ENCODE measurements around the gene C7orf33. TPM values are rescaled to one million over a fixed set of nuclear protein-coding genes. Genes with fewer than 3 reads are reported as not detected.

The C7orf33 gene
- total and polyA plus RNA-seq, 2 experiments from 2014 or later: not detected

DNA sequence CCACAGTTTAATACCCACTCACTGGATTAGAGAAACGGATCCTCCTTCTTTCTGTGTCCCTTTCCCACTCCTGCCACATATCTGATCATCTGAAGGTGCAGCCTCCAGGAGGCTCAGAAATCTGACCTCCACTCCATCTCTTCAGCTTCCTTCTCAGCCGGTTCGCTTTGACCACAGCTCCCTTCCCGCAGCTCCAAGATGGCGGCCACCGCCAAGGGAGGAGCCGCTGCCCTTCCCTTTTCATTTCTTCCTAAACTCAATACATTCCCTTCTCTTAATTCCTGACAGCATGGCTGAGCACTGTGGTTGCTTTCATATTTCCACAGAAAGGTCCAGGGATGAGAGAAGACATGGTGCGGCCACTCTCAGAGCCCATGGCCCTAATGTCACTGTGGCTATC, 43.7 kb upstream of the C7orf33 start:
- Mint-ChIP-seq H3K27ac (no peak overlapping the region), H3K36me3 (ENCODE audit: low read depth) (no peaks in the 10 kb centered on the region), H3K9me3 (no peaks in the 10 kb centered on the region), H3K27me3 (ENCODE audit: insufficient read depth, low read depth, poor library complexity) (no peaks in the 10 kb centered on the region), H3K4me3 (no peak overlapping the region), H3K4me1 (no peaks in the 10 kb centered on the region)
- Histone ChIP-seq H3K4me2 (no peak overlapping the region), H3K27ac (ENCODE audit: low read depth) (no peak overlapping the region), H3K36me3 (ENCODE audit: insufficient read depth) (no peaks in the 10 kb centered on the region), H3K79me2 (replicated peaks; ENCODE audit: insufficient read depth) (no peaks in the 10 kb centered on the region), H3K9me2 (ENCODE audit: insufficient read depth) (peaks cover 3% of the 10 kb centered on the region; the same call in 1 of the 2 replicates), H3K4me3 (no peak overlapping the region), H3K27me3 (ENCODE audit: insufficient read depth) (no peaks in the 10 kb centered on the region), H3K4me1 (ENCODE audit: insufficient read depth) (no peaks in the 10 kb centered on the region), H2AFZ (peak overlapping the region; percentile 52; the same call in 1 of the 2 replicates), H3F3A (replicated peaks; ENCODE audit: low read depth) (no peaks in the 10 kb centered on the region), H4K20me1 (replicated peaks; ENCODE audit: insufficient read depth) (no peaks in the 10 kb centered on the region)
- no peak for ATAC-seq
- no peak for DNase-seq (ENCODE audit: low spot score)
- TF ChIP-seq, protein P1, sequence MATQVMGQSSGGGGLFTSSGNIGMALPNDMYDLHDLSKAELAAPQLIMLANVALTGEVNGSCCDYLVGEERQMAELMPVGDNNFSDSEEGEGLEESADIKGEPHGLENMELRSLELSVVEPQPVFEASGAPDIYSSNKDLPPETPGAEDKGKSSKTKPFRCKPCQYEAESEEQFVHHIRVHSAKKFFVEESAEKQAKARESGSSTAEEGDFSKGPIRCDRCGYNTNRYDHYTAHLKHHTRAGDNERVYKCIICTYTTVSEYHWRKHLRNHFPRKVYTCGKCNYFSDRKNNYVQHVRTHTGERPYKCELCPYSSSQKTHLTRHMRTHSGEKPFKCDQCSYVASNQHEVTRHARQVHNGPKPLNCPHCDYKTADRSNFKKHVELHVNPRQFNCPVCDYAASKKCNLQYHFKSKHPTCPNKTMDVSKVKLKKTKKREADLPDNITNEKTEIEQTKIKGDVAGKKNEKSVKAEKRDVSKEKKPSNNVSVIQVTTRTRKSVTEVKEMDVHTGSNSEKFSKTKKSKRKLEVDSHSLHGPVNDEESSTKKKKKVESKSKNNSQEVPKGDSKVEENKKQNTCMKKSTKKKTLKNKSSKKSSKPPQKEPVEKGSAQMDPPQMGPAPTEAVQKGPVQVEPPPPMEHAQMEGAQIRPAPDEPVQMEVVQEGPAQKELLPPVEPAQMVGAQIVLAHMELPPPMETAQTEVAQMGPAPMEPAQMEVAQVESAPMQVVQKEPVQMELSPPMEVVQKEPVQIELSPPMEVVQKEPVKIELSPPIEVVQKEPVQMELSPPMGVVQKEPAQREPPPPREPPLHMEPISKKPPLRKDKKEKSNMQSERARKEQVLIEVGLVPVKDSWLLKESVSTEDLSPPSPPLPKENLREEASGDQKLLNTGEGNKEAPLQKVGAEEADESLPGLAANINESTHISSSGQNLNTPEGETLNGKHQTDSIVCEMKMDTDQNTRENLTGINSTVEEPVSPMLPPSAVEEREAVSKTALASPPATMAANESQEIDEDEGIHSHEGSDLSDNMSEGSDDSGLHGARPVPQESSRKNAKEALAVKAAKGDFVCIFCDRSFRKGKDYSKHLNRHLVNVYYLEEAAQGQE (IDR thresholded peaks at IDR 0.05; ENCODE audit: unreplicated experiment): no peak
- TF ChIP-seq STAT1 (IDR thresholded peaks at IDR 0.05; ENCODE audit: unreplicated experiment) (no peak), EZH2 (IDR thresholded peaks at IDR 0.05; ENCODE audit: low read depth, unreplicated experiment) (no peak)

DNA sequence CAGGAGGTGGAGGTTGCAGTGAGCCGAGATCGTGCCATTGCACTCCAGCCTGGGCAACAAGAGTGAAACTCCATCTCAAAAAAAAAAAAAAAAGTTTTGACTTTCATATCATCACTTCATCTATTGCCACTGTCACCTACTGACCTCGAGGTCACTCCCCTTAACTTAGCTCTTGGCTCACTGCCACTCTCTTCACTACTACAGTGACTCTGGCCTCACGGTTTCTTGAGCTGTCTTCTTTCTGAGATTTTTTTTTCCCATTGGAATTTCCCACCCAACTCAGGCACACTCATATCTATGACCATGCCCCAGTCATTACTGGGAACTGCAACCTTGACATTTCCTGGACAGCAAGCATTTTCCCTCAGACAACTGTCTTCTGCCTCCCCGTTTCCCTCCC, 42.6 kb upstream of the C7orf33 start:
- DNase-seq (ENCODE audit: low spot score): no peak
- no peaks in the 10 kb centered on the region for H4K20me1 ChIP-seq (replicated peaks; ENCODE audit: insufficient read depth)
- no peak for ATAC-seq
- no peaks in the 10 kb centered on the region for H3K9me3 Mint-ChIP-seq
- no peak overlapping the region for H3K27ac ChIP-seq (ENCODE audit: low read depth)
- no peak overlapping the region for H3K4me2 ChIP-seq
- H2AFZ ChIP-seq: no peak overlapping the region
- H3K36me3 Mint-ChIP-seq (ENCODE audit: low read depth): no peaks in the 10 kb centered on the region
- no peaks in the 10 kb centered on the region for H3F3A ChIP-seq (replicated peaks; ENCODE audit: low read depth)
- H3K4me1 Mint-ChIP-seq: no peaks in the 10 kb centered on the region
- H3K4me3 ChIP-seq: no peak overlapping the region
- no peak overlapping the region for H3K4me3 Mint-ChIP-seq
- H3K27me3 Mint-ChIP-seq (ENCODE audit: insufficient read depth, low read depth, poor library complexity): no peaks in the 10 kb centered on the region
- H3K4me1 ChIP-seq (ENCODE audit: insufficient read depth): no peaks in the 10 kb centered on the region
- H3K36me3 ChIP-seq (ENCODE audit: insufficient read depth): no peaks in the 10 kb centered on the region
- no peaks in the 10 kb centered on the region for H3K79me2 ChIP-seq (replicated peaks; ENCODE audit: insufficient read depth)
- no peak overlapping the region for H3K27ac Mint-ChIP-seq
- no peaks in the 10 kb centered on the region for H3K27me3 ChIP-seq (ENCODE audit: insufficient read depth)
- H3K9me2 ChIP-seq (ENCODE audit: insufficient read depth): peaks cover 3% of the 10 kb centered on the region; the same call in 1 of the 2 replicates
- TF ChIP-seq, protein P2, sequence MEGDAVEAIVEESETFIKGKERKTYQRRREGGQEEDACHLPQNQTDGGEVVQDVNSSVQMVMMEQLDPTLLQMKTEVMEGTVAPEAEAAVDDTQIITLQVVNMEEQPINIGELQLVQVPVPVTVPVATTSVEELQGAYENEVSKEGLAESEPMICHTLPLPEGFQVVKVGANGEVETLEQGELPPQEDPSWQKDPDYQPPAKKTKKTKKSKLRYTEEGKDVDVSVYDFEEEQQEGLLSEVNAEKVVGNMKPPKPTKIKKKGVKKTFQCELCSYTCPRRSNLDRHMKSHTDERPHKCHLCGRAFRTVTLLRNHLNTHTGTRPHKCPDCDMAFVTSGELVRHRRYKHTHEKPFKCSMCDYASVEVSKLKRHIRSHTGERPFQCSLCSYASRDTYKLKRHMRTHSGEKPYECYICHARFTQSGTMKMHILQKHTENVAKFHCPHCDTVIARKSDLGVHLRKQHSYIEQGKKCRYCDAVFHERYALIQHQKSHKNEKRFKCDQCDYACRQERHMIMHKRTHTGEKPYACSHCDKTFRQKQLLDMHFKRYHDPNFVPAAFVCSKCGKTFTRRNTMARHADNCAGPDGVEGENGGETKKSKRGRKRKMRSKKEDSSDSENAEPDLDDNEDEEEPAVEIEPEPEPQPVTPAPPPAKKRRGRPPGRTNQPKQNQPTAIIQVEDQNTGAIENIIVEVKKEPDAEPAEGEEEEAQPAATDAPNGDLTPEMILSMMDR (conservative IDR thresholded peaks at IDR 0.05; ENCODE audit: low read depth in 2 of 2): no peak
- TF ChIP-seq, protein P3, sequence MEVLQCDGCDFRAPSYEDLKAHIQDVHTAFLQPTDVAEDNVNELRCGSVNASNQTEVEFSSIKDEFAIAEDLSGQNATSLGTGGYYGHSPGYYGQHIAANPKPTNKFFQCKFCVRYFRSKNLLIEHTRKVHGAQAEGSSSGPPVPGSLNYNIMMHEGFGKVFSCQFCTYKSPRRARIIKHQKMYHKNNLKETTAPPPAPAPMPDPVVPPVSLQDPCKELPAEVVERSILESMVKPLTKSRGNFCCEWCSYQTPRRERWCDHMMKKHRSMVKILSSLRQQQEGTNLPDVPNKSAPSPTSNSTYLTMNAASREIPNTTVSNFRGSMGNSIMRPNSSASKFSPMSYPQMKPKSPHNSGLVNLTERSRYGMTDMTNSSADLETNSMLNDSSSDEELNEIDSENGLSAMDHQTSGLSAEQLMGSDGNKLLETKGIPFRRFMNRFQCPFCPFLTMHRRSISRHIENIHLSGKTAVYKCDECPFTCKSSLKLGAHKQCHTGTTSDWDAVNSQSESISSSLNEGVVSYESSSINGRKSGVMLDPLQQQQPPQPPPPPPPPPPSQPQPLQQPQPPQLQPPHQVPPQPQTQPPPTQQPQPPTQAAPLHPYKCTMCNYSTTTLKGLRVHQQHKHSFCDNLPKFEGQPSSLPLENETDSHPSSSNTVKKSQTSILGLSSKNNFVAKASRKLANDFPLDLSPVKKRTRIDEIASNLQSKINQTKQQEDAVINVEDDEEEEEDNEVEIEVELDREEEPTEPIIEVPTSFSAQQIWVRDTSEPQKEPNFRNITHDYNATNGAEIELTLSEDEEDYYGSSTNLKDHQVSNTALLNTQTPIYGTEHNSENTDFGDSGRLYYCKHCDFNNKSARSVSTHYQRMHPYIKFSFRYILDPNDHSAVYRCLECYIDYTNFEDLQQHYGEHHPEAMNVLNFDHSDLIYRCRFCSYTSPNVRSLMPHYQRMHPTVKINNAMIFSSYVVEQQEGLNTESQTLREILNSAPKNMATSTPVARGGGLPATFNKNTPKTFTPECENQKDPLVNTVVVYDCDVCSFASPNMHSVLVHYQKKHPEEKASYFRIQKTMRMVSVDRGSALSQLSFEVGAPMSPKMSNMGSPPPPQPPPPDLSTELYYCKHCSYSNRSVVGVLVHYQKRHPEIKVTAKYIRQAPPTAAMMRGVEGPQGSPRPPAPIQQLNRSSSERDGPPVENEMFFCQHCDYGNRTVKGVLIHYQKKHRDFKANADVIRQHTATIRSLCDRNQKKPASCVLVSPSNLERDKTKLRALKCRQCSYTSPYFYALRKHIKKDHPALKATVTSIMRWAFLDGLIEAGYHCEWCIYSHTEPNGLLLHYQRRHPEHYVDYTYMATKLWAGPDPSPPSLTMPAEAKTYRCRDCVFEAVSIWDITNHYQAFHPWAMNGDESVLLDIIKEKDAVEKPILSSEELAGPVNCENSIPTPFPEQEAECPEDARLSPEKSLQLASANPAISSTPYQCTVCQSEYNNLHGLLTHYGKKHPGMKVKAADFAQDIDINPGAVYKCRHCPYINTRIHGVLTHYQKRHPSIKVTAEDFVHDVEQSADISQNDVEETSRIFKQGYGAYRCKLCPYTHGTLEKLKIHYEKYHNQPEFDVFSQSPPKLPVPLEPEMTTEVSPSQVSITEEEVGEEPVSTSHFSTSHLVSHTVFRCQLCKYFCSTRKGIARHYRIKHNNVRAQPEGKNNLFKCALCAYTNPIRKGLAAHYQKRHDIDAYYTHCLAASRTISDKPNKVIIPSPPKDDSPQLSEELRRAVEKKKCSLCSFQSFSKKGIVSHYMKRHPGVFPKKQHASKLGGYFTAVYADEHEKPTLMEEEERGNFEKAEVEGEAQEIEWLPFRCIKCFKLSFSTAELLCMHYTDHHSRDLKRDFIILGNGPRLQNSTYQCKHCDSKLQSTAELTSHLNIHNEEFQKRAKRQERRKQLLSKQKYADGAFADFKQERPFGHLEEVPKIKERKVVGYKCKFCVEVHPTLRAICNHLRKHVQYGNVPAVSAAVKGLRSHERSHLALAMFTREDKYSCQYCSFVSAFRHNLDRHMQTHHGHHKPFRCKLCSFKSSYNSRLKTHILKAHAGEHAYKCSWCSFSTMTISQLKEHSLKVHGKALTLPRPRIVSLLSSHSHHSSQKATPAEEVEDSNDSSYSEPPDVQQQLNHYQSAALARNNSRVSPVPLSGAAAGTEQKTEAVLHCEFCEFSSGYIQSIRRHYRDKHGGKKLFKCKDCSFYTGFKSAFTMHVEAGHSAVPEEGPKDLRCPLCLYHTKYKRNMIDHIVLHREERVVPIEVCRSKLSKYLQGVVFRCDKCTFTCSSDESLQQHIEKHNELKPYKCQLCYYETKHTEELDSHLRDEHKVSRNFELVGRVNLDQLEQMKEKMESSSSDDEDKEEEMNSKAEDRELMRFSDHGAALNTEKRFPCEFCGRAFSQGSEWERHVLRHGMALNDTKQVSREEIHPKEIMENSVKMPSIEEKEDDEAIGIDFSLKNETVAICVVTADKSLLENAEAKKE (CRISPR knock-in tag; IDR thresholded peaks at IDR 0.05): no peak
- no peak for TF ChIP-seq JUNB (IDR thresholded peaks at IDR 0.05; ENCODE audit: unreplicated experiment)
- no peak for TF ChIP-seq EZH2 (IDR thresholded peaks at IDR 0.05; ENCODE audit: low read depth, unreplicated experiment)
- no peak for TF ChIP-seq ZNF331 (CRISPR knock-in tag; IDR thresholded peaks at IDR 0.05; ENCODE audit: low read depth)
